ENCODE measurements around the gene KAT2A.

- TF ChIP-seq CTCF (IDR thresholded peaks at IDR 0.05; ENCODE audit: insufficient read depth, low read length, poor library complexity, severe bottlenecking): no peak
- no peak for TF ChIP-seq EZH2phosphoT487 (conservative IDR thresholded peaks at IDR 0.05; ENCODE audit: low read length)
Observed at GRCh38 chr17:42129109-42129837, 8.1 kb upstream of the KAT2A start.
